ENCODE data around the gene RPS10.
A peak's percentile ranks its signal among the peaks of the same experiment; 100 is the strongest.

Gene RPS10

GRCh38 chr6:34396518-34396917 lies 29.4 kb downstream of the RPS10 start:
- Histone ChIP-seq H2AFZ (ENCODE audit: low read depth, low read length) (no peak overlapping the region), H3K27me3 (ENCODE audit: insufficient read depth, low read length) (no peaks in the 10 kb centered on the region), H3K36me3 (ENCODE audit: insufficient read depth, low read length) (no peaks in the 10 kb centered on the region), H3K4me3 (ENCODE audit: low read length) (no peak overlapping the region), H3K4me1 (ENCODE audit: insufficient read depth, low read length) (peaks cover 5% of the 10 kb centered on the region), H3K9me3 (ENCODE audit: low read length) (no peaks in the 10 kb centered on the region)

DNA sequence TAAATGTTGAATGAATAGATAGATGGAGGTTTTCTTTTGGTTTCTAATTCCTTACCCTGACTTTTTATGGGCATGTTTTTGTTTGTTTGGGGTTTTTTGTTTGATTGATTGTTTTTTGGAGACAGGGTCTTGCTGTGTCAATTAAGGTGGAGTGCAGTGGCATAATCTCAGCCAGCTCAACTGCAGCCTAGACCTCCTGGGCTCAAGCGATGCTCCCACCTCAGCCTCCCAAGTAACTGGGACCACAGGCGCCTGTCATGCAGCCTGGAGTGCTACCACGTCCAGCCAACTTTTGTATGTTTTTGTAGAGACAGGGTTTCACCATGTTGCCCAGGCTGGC lies 31.9 kb downstream of the RPS10 start:
- peaks cover 7% of the 10 kb centered on the region for H3K4me1 ChIP-seq (ENCODE audit: insufficient read depth, low read length)
- no peak overlapping the region for H3K4me3 ChIP-seq (ENCODE audit: low read length)
- no peak overlapping the region for H2AFZ ChIP-seq (ENCODE audit: low read depth, low read length)
- no peaks in the 10 kb centered on the region for H3K9me3 ChIP-seq (ENCODE audit: low read length)
- no peaks in the 10 kb centered on the region for H3K36me3 ChIP-seq (ENCODE audit: insufficient read depth, low read length)
- no peaks in the 10 kb centered on the region for H3K27me3 ChIP-seq (ENCODE audit: insufficient read depth, low read length)

- Histone ChIP-seq H3K36me3 (ENCODE audit: insufficient read depth, low read length) (no peaks in the 10 kb centered on the region), H3K4me3 (ENCODE audit: low read length) (peak overlapping the region; percentile 62), H3K9me3 (ENCODE audit: low read length) (no peaks in the 10 kb centered on the region), H3K4me1 (ENCODE audit: insufficient read depth, low read length) (peaks cover 7% of the 10 kb centered on the region), H3K27me3 (ENCODE audit: insufficient read depth, low read length) (no peaks in the 10 kb centered on the region), H2AFZ (ENCODE audit: low read depth, low read length) (peak overlapping the region; percentile 75)
Measured at GRCh38 chr6:34393191-34393965, 32.5 kb downstream of the RPS10 start.

DNA sequence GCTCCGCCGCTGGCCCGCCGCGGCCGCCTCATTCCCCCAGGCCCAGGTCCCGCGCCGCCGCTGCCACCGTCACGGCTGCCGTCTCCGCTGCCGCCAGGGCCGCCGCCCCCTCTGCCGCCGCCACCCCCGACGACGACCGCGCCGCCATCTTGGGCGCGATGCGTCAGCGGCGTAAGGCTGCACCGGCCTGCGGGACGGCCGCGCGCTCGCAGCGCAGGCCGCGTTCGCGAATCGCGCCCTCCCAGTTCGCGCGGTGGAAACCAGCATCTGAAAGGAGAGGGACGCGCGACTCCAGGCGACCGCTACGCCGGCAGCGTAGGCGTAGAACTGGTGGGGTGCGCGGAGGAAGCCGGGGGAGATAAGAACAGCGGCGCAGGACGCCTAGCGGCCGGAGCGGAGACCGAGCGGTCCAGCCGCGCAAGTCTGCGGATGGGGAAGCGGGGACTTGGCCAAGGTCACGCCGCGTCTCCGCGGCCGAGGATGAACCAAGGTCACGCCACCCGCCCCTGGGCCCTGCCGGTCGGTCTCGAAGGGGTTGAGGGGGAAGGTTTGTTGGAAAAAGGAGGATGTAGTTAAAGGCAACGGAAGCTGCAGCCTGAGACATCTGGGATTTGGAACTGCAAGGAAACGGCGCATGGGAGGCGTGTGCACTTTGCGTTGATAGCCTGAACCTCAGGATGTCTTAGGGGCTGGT lies 33.2 kb downstream of the RPS10 start, which contains the start of gene NUDT3:
TSS of gene NUDT3 (minus strand) at position 173 of the 694 bp plus-strand sequence. CDS start 307 bp downstream, outside the sequence.
- Histone ChIP-seq H3K4me1 (ENCODE audit: insufficient read depth, low read length) (peaks cover 7% of the 10 kb centered on the region), H3K4me3 (ENCODE audit: low read length) (peak within 1 kb of the TSS; percentile 62), H3K27me3 (ENCODE audit: insufficient read depth, low read length) (no peaks in the 10 kb centered on the region), H2AFZ (ENCODE audit: low read depth, low read length) (peak within 1 kb of the TSS; percentile 93), H3K9me3 (ENCODE audit: low read length) (no peaks in the 10 kb centered on the region), H3K36me3 (ENCODE audit: insufficient read depth, low read length) (no peaks in the 10 kb centered on the region)

DNA sequence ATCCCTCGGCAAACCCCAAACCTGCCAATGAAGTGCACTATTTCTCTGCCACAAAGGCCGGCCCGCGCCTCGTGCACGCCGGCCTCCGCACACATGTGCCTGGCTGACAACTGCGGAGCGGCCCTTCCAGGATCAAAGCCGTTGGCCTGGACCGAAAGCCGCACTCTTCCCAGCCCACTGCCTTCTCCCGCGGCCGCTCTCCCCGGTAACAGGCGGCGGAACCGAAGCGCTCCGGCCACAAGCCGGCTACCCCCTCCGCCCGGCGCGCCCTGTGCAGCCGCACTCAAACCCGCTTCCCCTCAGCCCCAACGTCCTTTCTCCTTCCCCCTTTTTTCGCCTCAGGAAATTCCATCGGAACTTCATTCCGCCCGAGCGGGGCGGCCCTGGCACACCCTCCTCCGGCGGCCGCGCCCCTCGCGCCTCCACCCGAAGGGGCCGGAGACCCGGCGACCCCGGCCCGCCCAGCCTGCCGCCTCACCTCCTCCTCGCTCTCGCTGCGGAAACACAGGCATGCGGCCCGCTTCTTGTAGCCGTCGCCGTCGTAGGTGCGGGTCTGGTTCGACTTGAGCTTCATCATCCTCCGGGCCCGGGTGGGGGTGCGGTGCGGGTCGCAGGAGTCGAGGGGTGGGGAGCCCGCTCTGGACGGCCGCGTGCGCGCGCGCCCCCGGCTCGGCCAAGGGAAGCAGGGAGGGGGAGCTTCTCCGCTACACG lies 33.9 kb downstream of the RPS10 start:
- peaks cover 7% of the 10 kb centered on the region for H3K4me1 ChIP-seq (ENCODE audit: insufficient read depth, low read length)
- H3K36me3 ChIP-seq (ENCODE audit: insufficient read depth, low read length): no peaks in the 10 kb centered on the region
- H3K27me3 ChIP-seq (ENCODE audit: insufficient read depth, low read length): no peaks in the 10 kb centered on the region
- H2AFZ ChIP-seq (ENCODE audit: low read depth, low read length): peak overlapping the region; percentile 93
- H3K9me3 ChIP-seq (ENCODE audit: low read length): no peaks in the 10 kb centered on the region
- H3K4me3 ChIP-seq (ENCODE audit: low read length): peak overlapping the region; percentile 62

GRCh38 chr6:34391473-34391785 lies 34.4 kb downstream of the RPS10 start:
- H2AFZ ChIP-seq (ENCODE audit: low read depth, low read length): peak overlapping the region; percentile 93
- H3K27me3 ChIP-seq (ENCODE audit: insufficient read depth, low read length): no peaks in the 10 kb centered on the region
- no peaks in the 10 kb centered on the region for H3K36me3 ChIP-seq (ENCODE audit: insufficient read depth, low read length)
- H3K4me1 ChIP-seq (ENCODE audit: insufficient read depth, low read length): peaks cover 7% of the 10 kb centered on the region
- H3K4me3 ChIP-seq (ENCODE audit: low read length): peak overlapping the region; percentile 62
- no peaks in the 10 kb centered on the region for H3K9me3 ChIP-seq (ENCODE audit: low read length)

- H3K27me3 ChIP-seq (ENCODE audit: insufficient read depth, low read length): no peaks in the 10 kb centered on the region
- no peaks in the 10 kb centered on the region for H3K9me3 ChIP-seq (ENCODE audit: low read length)
- peak overlapping the region; percentile 93 for H2AFZ ChIP-seq (ENCODE audit: low read depth, low read length)
- H3K4me1 ChIP-seq (ENCODE audit: insufficient read depth, low read length): peaks cover 7% of the 10 kb centered on the region
- H3K36me3 ChIP-seq (ENCODE audit: insufficient read depth, low read length): no peaks in the 10 kb centered on the region
- peak overlapping the region; percentile 62 for H3K4me3 ChIP-seq (ENCODE audit: low read length)
Measured at GRCh38 chr6:34390531-34391472, 35.1 kb downstream of the RPS10 start.

DNA sequence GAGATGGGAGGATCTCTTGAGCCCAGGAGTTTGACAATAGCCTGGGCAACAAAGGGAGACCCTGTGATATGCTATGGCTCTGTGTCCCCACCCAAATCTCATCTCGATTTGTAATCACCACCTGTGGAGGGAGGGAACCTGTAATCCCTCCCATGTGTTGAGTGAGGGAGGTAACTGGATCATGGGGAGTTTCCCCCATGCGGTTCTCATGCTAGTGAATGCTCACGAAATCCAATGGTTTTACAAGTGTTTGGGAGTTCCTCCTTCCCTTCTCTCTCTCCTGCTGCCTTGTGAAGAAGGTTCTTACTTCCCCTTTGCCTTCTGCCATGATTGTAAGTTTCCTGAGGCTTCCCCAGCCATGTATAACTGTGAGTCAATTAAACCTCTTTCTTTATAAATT lies 36.8 kb downstream of the RPS10 start:
- H3K4me1 ChIP-seq (ENCODE audit: insufficient read depth, low read length): peaks cover 7% of the 10 kb centered on the region
- no peaks in the 10 kb centered on the region for H3K36me3 ChIP-seq (ENCODE audit: insufficient read depth, low read length)
- H3K4me3 ChIP-seq (ENCODE audit: low read length): no peak overlapping the region
- H3K9me3 ChIP-seq (ENCODE audit: low read length): no peaks in the 10 kb centered on the region
- H2AFZ ChIP-seq (ENCODE audit: low read depth, low read length): no peak overlapping the region
- no peaks in the 10 kb centered on the region for H3K27me3 ChIP-seq (ENCODE audit: insufficient read depth, low read length)

DNA sequence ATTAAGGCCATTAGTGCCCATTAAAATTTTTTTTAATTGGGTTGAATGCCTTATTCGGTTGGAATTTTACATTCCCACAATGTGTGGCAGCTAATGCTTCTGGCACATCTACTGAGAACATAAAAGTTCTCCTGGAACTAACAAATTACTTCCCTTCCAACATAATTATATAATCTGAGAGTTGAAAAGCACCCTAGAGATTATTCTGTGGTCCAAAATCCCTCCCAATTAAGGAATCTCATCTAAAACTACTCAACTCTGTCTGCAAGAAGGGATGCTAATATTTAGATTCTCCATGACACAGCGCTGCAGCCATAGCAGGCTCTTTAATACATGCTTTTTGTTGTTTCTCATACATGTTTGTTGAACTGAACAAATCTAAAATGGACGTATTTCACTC lies 37.4 kb downstream of the RPS10 start:
- no peaks in the 10 kb centered on the region for H3K27me3 ChIP-seq (ENCODE audit: insufficient read depth, low read length)
- H3K4me1 ChIP-seq (ENCODE audit: insufficient read depth, low read length): peaks cover 7% of the 10 kb centered on the region
- no peaks in the 10 kb centered on the region for H3K36me3 ChIP-seq (ENCODE audit: insufficient read depth, low read length)
- H3K4me3 ChIP-seq (ENCODE audit: low read length): no peak overlapping the region
- no peaks in the 10 kb centered on the region for H3K9me3 ChIP-seq (ENCODE audit: low read length)
- no peak overlapping the region for H2AFZ ChIP-seq (ENCODE audit: low read depth, low read length)

GRCh38 chr6:34386316-34387137 lies 39.3 kb downstream of the RPS10 start:
- peaks cover 3% of the 10 kb centered on the region for H3K4me1 ChIP-seq (ENCODE audit: insufficient read depth, low read length)
- H3K27me3 ChIP-seq (ENCODE audit: insufficient read depth, low read length): no peaks in the 10 kb centered on the region
- H3K36me3 ChIP-seq (ENCODE audit: insufficient read depth, low read length): no peaks in the 10 kb centered on the region
- H2AFZ ChIP-seq (ENCODE audit: low read depth, low read length): no peak overlapping the region
- no peak overlapping the region for H3K4me3 ChIP-seq (ENCODE audit: low read length)
- H3K9me3 ChIP-seq (ENCODE audit: low read length): peaks cover 2% of the 10 kb centered on the region

- no peaks in the 10 kb centered on the region for H3K27me3 ChIP-seq (ENCODE audit: insufficient read depth, low read length)
- peaks cover 2% of the 10 kb centered on the region for H3K9me3 ChIP-seq (ENCODE audit: low read length)
- no peaks in the 10 kb centered on the region for H3K36me3 ChIP-seq (ENCODE audit: insufficient read depth, low read length)
- peaks cover 3% of the 10 kb centered on the region for H3K4me1 ChIP-seq (ENCODE audit: insufficient read depth, low read length)
- H2AFZ ChIP-seq (ENCODE audit: low read depth, low read length): no peak overlapping the region
- H3K4me3 ChIP-seq (ENCODE audit: low read length): no peak overlapping the region
Measured at GRCh38 chr6:34385793-34386195, 40.1 kb downstream of the RPS10 start.

Measured in neuron (in vitro differentiated cells).